GM21423 (cell line): Measurements from ENCODE around the gene ADCY6.
"Not testable (repeated sequence)": the region's sequence is repeated elsewhere in the genome, so short reads cannot be mapped to it uniquely, and the experiment has no call there.

Experiments used
- ATAC-seq: cut with Tn5 transposase; IDR thresholded peaks from one replicate; pipeline ENCODE4 v1.9.1; 2021; ENCODE audit warnings: mild to moderate bottlenecking, moderate library complexity; ENCODE audit not compliant: unreplicated experiment

Gene ADCY6

DNA sequence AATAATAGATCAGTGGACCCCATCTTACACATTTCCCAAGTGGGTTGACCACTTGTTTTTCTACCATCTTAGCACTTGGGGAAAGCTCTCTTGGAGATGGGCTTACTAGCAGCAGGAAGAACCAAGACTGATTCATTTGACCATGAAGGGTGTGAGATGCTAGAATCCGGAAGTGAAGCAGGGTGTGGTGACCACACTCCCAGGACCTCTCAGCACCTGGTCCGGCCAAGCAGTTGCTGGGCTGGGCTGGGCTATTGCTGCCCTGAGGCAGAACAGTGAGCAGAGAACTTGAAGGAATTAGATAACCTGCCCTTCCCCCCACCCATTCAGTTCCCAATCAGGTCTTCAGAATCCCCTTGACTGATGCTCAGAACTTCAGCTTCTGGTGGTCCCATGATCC is 24.4 kb downstream of the ADCY6 start:
- ATAC-seq = no peak

DNA sequence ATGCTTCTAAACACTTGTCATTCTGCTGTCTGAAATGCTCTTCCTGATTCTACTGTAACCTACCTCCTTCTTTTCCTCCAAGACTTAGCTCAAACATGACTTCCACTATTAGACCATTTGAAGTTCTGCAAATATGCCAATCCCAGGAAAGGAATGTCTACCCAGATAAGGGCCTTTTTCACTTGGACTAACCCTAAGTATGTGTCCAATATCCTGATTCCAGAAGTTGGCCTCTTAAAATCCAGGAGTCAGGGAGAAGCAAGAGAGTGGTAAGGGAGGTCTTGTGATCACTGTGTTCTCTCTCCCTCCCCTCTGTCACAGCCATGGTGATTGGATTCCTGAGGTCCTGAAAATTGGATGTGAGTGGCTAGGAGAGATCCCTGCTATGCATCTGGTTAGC is 30.2 kb downstream of the ADCY6 start:
- ATAC-seq = no peak

DNA sequence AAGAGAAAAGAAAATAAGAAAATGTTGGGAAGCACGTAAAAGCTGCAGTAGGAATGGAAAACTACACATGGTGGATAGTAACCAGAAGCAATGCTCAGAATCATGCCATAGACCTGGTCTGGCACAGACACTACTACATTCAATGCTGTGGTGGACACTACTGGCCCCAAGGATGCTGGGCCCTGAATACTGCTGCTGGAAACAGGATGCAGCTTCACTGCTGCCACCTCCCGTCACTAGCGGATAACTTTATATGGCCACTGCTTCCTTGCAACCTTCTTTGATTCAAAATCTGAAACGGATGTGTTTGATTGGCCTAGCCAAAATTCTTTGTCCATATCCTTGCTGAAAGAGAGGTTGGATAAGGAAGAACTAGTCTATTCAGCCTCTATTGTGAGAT is 30.7 kb downstream of the ADCY6 start:
- ATAC-seq = no peak

DNA sequence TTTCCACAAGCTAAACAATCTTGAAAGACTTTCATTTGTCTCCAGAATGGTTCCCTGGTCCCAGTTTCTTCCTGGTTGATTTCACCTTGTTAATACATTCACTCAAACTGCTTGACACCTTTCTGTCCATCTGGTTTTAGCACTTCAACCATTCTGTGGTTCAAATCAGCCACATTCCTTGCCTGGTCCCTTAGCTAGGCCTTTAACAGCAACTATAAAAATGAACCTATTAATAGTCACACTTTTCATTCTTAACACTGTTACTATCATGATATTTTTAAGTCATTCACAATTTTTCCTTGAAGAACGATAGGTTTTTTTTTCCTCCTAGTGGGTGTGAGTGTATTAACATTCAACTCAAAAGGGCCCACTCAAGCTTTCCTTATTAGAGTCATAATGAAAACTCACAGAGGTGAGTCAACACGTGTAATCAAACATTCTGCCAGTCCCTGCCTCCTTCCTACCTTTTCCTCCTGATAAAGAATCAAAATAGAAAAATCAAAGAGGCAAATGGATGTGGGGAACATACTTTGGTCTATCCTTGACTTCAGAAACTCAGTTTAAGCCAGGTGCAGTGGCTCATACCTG is 38.0 kb downstream of the ADCY6 start:
- no peak for ATAC-seq

DNA sequence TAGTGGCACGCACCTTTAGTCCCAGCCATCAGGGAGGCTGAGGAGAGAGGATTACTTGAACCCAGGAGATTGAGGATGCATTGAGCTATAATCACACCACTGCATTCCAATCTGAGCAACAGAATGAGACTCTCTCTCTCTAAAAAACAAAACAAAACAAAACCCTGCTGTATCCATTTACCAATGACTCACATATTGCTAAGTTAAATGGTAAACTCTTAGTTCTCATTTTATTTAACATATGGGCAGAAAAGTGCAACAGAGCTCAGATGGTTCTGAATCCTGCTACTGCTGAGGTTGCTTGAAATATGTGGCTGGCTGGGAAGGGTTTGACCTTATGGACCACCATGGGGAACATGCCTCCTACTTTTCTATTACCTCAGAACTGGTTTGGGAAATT is 38.7 kb downstream of the ADCY6 start:
- no peak for ATAC-seq

DNA sequence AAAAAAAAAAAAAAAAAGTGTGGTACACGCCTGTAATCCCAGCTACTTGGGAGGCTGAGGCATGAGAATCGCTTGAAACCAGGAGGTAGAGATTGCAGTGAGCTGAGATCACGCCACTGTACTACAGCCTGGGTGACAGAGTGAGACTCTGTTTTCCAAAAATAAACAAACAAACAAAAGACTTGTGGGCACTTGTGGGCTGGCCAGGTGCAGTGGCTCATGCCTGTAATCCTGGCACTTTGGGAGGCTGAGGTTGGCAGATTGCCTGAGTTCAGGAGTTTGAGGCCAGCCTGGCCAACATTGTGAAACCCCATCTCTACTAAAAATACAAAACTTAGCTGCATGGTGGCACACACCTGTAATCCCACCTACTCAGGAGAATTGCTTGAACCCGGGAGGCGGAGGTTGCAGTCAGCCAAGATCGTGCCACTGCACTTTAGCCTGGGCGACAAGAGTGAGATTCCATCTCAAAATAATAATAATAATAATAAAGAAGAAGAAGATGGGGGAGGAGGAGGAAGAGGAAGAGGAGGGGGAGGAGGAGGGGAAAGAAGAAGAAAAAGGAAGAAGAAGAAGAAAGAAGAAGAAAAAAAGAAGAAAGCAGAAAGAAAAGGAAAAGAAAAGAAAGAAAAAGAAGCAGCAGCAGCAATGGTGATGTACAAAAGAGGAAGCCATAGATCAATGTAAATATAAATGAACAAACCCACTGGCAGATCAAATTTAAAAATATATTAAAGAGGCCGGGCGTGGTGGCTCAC is 44.5 kb downstream of the ADCY6 start:
- no peak for ATAC-seq

DNA sequence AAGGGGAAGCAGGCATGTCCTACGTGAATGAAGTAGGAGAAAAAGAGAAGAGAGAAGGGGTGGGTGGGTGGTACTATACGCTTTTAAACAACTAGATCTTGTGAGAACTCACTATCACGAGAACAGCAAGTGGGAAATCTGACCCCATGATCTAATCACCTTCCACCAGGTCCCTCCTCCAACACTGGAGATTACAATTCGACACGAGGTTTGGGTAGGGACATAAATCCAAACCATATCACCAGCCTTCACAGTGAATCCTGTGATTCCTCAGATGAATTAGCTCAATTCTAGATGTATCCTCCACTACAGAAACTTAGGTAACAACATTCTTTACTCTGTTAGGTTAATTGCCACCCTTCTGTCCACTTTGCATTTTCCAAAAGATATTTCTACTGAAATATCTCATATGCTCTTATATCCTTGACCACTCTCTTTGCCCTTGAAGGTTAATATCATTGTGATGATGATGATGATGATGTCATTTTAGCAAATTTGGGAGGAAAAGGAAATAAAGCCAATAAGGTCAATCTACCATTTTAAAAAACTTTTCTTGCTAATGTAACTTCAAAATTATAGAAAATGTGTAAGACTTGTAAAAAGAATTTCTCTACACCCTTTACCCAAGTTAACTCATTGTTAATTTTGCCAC is 49.1 kb downstream of the ADCY6 start:
- ATAC-seq = no peak

DNA sequence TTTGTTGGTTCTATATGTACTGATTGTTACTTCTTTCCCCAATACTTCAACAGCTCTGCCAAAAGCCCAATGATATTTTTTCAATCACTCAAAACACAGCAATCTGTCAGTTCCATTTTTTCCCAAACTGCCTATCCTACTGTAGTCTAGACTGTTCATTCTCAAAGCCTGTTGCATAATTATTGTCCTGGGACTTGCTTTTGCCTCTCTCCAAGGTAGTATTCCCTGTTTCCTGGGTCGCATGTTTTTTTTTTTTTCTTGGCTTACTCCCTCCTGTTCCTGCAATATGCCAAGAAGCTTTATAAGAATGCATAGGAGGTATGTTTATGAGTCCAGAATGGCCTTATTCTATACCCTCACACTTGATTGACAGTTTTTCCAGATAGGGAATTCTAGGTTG is 52.4 kb downstream of the ADCY6 start:
- ATAC-seq = no peak

DNA sequence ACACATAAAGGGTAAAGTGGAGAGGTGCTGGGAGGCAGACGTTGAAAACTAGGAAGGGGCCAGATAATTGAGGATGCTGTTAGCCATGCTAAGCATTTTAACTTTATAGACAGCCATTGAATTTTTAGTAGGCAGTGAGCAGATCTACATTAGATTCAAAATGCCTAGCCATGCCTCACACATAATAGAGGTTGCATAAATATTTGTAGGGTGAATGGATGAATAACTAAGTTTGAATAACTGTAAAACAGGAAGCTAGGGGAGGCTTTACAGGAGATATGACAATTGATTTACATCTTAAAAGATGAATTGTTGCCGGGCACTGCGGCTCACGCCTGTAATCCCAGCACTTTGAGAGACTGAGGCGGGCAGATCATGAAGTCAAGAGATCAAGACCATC is 60.1 kb downstream of the ADCY6 start:
- no peak for ATAC-seq

DNA sequence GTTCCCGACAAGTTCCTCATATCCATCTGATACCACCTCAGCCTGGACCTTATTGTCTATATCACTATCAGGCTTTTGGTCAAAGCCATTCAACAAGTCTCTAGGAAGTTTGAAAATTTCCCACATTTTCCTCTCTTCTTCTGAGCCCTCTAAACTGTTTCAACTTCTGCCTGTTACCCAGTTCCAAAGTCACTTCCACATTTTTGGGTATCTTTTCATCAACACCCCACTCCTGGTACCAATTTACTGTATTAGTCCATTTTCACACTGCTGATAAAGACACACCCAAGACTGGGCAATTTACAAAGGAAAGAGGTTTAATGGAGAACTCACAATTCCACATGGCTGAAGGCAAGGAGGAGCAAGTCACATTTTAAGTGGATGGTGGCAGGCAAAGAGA is 68.2 kb downstream of the ADCY6 start:
- ATAC-seq = not testable (repeated sequence)

DNA sequence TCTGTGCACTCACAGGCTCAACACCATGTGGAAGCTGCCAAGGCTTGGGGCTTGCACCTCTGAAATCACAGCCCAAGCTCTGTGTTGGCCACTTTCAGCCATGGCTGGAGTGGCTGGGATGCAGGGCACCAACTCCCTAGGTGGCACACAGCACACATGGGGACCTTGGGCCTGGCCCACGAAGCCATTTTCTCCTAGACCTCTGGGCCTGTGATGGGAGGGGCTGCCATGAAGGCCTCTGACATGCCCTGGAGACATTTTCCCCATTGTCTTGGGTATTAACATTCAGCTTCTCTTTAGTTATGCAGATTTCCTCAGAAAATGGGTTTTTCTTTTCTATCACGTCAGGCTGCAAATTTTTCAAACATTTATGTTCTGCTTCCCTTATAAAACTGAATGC is 68.7 kb downstream of the ADCY6 start:
- not testable (repeated sequence) for ATAC-seq

DNA sequence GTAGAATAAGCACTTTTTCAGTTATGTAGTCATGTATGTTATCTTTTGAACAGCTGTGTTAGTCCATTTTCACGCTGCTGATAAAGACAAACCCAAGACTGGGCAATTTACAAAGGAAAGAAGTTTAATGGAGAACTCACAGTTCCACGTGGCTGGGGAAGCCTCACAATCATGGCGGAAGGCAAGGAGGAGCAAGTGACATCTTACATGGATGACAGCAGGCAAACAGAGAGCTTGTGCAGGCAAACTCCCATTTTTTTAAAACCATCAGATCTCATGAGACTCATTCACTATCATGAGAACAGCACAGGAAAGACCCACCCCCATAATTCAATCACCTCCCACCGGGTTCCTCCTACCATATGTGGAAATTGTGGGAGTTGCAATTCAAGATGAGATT is 69.9 kb downstream of the ADCY6 start:
- ATAC-seq = not testable (repeated sequence)

DNA sequence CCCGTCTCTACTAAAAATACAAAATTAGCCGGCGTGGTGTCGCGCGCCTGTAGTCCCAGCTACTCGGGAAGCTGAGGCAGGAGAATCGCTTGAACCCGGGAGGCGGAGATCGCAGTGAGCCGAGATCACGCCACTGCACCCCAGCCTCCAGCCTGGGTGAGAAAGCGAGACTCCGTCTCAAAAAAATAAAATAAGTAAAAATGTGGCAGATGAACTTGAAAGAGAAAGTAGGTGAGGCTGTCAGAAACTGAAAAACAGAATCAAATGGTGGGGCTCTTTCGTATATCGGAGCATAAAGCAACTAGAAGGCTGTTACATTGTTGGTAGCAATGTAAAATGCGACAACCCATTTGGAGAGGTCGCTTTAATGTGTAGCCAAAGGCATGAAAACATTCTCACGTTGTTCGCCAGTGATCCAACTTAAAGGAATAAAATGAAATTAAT is 71.6 kb downstream of the ADCY6 start:
- no peak for ATAC-seq

DNA sequence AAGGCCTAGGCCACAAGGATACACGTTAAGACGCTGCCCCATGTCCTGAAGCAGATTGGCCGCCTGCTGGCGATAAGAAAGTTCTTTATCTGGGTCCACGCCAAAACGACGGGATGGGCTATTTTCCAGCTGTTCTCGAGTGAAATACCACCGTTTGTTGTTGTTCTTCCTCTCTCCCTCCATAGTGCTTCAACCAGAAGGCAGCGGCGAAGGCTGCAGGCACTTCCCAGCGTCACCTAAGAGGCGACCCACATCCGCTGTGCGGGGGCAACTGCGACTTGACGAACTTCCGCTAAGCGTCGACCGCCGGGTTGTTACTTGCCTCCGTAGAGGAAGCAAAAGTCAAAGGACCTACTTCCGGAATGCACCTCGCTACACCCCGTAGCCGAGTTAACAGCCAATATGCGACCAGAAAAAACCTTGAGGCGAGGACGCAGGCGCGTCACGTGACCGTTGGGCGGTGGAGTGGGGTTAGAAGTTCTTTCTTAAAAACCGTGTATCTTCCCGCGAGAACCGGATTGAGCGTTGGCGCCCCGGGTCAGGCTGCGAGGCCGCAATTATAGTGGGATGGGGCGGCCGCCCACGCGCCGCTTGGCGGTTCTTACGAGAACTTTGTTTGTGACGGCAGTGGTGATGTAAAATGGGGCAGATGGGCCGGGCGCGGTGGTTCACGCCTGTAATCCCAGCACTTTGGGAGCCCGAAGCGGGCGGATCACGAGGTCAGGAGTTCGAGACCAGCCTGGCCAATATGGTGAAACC is 72.2 kb downstream of the ADCY6 start, which contains the start of gene CCNT1:
TSS of gene CCNT1 (minus strand) at position 215 of the 759 bp plus-strand sequence. CDS start at position 183, 32 bp downstream.
- ATAC-seq = peak; percentile 98
